GM18951 (cell line): Measurements from ENCODE around the gene DNMT3A.

Experiments used
- POLR2A ChIP-seq: IDR thresholded peaks from 4 replicates; pipeline ENCODE4 v1.6.1; 2011; ENCODE audit warnings: mild to moderate bottlenecking; ENCODE audit not compliant: insufficient read length, insufficient read depth; ENCODE audit errors: extremely low read depth
- in situ Hi-C: fragments of 300-500 bp; cut with MboI; formaldehyde crosslinking; loops from one replicate; pipeline ENCODE4 v1.12.0; 2022; ENCODE audit warnings: low sequenced_read_pairs, mixed read lengths, inconsistent platforms; ENCODE audit not compliant: unreplicated experiment

The DNMT3A gene

DNA sequence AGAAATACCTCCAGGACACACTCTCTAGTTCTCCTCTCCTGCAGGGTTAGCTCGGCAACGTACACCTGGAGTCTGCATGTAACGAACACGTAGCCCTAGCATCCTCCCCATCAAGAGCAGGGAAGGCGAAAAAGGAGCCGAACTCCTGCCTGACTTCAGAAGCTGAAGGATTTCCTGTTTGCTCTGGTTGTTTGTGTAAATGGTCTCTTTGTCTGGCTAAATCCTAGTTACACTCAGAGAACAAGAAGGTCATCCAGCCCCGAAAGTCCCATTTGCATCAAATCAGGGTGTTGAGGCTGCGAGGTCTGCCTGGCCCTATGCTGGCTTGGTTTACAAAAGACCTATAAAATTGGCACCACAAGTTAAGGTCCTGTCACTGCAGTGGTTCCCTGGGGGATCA, 107.0 kb downstream of the DNMT3A start:
- in situ Hi-C loops = no loop called here
- TF ChIP-seq POLR2A = no peak

DNA sequence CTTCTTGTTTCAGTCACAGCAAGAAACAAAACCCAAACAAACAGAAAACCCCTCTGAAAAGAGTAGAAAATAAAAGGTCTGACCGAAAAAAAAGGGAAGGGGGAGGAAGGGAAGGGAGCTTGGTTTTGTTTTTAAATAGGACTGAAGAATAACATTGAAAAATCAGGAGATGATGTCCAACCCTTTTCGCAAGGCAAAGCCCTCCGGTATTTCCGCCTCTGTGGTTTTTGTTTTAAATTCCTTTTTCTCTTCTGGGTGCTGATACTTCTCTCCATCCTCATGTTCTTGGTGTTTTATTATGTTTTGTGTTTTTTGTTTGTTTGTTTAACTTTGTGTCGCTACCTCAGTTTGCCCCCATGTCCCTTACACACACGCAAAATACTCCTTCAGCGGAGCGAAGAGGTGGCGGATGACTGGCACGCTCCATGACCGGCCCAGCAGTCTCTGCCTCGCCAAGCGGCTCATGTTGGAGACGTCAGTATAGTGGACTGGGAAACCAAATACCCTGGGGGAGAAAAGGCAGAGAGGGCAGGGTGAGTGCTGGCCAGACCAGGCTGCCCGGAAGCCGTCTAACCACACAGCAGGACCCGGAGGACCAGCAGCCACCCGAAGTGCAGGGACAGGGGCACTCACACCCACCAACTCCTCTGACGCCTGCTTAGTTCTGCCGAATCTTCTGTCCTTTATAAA, 107.7 kb downstream of the DNMT3A start:
- no peak for TF ChIP-seq POLR2A
- in situ Hi-C loops = no loop called here

DNA sequence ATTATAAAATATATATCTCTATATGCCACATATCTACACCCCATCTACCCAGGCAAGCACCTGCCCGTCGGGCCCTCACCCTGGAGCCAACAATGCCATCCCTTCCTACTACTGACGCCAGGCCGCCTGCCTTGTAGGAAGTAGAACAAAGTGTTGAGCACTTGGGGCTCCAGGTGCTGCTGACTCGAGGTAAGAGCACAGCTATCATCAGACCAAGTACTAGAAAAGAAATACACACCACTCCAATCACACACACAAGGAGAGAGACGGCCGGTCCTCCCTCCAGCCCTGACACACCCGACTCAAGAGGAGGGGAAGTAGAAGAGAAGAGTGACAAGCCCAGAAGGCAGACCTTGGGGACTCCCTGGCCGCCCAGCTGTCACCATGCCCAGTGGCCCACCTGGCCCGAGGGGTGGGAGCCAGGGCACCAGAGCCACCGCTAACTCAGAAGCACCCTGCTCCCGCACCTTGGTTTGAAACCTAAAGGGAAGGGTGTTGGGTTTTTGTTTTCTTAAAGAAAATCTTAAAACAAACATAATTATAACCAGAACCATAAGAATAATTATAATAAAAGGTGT, 109.4 kb downstream of the DNMT3A start:
- in situ Hi-C loops = no loop called here
- no peak for TF ChIP-seq POLR2A

DNA sequence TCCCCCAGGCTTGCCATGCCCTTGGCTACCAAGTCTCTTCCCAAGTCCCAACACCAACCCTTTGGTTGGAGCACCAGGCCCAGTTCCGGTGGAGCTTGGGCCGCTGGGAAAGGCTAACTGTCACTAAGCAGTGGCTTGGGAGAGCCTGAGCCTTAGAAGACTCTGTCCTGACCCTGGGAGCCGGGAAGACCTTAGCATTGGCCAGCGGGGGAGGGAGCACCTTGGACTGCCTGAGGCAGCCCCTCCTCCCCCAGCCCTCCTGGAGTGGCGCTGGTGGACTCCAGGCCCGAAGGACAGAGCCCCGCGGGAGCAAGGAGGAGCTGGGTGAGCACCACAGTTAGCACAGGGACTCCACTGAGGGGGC, 110.8 kb downstream of the DNMT3A start:
- no peak for TF ChIP-seq POLR2A
- in situ Hi-C loops = no loop called here

DNA sequence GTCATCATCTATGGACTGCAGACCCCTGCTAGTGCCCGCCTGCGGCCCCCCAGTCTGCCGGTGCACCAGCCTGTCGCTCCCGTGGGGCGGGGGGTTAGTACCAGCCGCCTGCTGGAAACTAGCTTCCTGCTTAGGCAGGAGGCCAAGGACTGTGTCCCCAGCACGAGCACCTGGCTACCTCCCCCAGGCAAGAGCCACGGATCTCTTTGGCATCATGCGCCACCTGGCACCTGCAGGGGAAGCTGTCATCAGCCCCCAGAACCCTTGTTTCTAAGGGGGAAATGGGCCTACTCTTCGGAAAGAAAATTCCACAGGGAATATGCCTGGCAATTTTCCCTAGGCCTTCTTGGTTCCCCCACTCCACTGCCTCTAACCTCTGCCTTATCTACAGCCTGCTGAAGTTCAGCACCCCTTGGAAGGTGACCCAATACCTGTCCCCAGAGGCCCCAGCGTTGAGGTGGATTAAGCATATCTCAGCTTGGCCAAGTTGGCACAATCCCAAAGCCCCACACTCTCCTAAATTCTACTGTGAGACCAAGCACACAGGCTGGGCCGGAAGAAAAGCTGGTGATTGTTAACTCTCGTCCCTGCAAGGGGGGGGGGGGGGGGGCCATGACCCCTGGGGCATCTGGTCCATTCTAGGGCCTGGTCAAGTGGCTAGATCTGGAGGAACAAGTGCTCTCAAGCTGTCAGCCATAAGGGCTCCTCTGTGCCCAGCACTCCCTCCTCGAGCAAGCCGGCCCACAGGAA, 111.4 kb downstream of the DNMT3A start:
- no peak for TF ChIP-seq POLR2A
- in situ Hi-C loops = no loop called here

DNA sequence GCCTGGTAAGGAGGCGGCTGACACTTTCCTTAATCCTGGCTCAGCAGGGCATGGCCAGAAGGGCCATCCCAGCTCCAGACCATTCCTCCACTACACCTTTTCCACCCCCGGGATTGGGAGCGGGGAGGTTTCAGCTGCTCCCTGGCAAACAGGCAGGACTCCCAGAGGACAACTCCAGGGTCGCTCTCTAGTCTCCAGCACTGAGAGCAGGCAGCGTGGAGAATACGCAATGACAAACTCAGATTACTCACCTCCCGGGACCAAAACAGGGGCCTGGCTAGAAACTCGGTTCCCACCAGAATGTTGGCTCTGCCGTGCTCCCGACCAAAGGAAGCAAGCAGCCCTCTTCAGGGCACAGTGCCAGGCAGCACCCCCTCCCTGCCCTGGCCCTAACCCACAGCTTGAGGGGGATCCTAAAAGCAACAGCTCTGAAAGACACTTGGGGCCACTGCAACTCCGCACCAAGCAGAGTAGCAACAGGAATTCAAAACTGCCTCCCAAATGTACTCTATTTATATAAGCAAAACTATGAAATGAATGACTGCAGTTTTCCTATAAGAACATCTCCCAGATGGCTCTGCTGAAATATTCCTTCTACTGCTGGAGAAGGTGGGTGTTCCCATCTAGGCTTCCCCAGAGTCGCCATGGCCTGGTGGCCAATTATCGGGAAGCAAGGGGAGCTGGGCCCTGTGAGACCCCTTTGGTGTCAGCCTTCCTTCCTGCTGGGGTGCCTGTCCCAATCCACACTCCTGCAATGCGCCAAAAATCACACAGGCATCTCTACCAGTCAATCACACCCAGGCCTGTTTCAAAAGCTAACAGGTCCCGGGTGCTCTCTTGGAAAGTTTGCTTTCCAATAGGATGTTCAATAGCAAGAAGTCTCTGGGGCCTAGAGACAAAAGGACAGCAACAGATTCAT, 112.2 kb downstream of the DNMT3A start:
- no peak for TF ChIP-seq POLR2A
- in situ Hi-C loops = no loop called here

DNA sequence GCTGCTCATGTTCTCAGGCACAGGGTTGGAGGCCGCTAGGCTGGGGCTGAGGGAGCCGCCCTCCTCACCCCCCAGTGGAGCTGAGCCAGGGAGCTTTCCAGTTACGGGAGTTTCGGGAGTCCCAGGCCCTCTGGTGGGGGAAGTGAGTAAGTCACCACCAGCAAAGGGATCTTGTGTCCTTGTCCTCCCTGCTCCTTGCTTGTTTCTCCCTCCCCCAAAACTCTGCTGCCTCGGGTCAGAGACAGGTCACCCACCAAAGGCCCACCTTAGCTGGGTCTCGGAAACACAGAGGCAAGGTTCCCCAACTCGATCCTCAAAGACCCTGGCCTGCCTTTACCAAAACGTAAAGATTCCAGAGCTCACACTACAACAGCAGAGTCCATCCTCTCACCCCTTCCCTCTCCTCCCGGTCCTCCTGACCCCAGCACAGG, 112.9 kb downstream of the DNMT3A start:
- in situ Hi-C loops = no loop called here

DNA sequence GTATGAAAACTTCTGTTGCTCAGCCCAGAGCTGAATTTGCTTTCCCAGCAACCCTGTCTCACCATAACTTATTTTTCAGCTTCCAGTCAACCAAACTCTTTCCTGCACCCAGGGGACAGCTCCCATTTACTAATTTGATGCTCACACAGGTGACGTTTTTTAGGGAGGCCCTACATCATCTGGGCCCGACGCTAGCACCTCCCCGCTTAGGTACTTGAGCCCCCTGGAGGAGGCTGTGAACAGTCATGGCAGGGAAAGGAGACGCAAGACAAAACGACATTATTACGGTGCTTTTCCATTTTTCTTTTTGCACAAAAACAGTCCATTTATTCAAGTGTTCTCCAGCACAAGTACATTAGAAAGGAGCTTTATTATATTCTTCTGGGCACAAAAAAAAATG, 114.1 kb downstream of the DNMT3A start:
- in situ Hi-C loops = no loop called here
- no peak for TF ChIP-seq POLR2A

More for the DNA sequence above, 112.9 kb downstream of the DNMT3A start:
- TF ChIP-seq POLR2A = no peak

DNA sequence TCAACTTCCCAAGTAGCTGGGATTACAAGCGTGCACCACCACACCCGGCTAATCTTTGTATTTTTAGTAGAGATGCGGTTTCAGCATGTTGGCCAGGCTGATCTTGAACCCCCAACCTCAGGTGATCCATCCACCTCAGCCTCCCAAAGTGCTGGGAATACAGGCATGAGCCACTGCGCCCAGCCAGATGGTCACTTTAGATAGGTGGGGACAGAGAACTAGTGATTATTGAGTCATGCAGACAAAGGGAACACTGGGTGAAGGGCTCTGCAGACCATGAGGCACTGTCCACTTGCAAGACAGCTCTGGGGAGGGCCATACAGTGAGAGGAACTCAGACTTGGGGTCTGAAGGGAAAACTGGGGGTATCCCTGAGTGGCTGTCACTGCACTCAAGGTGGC, 114.9 kb downstream of the DNMT3A start:
- TF ChIP-seq POLR2A = no peak
- in situ Hi-C loops = no loop called here

DNA sequence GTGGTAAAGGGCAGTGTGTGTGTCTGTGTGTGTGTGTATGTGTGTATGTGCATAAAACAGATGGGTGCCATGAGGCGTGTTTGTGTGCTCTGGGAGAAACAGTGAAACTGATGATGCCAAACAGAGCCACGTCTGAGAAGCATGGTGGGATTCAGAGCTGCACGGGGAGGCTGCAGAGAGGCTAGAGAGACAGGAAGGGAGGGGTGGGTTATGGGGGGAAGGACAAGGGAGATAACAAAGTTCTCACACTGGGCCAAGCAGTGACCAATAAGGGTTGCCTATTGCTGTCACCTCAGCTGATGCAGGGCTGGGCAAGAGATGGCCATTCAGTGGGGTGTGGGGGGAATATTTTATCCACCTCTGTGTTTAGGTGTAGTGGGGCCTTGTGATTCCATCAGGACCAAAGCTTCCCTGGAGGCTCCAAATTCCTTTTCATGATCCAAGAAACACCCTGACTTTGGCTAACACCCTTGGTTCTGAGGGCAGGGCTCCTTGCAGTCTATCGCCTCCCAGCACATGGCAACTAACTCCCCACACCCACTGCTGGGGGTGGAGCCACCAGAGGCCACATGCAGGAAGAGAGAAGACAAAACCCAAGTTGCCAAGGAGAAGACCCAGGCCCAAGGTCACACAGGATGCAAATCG, 119.1 kb downstream of the DNMT3A start:
- in situ Hi-C loops = no loop called here
- no peak for TF ChIP-seq POLR2A

DNA sequence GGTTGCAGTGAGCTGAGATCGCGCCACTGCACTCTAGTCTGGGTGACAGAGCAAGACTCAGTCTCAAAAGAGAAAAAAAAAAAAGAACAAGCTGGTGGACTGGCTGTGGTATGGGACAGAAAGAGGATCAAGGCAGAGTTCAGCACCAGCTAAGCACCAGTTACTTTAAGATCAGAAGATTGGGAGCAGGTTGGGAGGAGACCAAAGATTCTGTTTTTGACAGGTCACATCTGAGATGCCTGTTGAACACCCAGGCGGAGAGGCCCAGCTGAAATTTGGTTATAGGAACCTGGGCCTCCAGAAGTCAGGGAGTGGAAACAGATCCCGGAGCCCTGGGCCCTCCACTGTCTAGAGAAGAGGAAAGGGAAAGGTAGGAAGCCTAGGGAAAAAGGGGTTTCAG, 120.1 kb downstream of the DNMT3A start:
- no peak for TF ChIP-seq POLR2A
- in situ Hi-C loops = no loop called here

DNA sequence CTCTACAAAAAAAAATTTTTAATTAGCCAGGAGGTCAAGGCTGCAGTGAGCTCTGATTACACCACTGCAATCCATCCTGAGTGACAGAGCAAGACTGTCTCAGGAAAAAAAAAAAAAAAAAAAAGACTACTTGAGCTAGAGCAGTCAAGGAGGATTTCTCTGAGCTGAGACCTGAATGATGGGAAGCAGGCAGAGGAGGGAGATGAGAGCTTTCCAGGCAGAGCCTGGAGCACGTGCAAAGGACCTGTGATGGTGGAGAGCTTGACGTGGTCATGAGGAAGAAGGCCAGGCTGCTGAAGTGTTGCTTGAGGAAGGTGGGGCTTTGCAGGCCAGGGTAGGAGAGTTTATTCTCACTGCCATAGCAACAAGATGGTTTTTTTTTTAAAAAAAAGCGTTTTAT, 121.4 kb downstream of the DNMT3A start:
- in situ Hi-C loops = no loop called here
- no peak for TF ChIP-seq POLR2A
